ENCODE results near the gene ACBD5.
"Not testable (repeated sequence)": the region's sequence is repeated elsewhere in the genome, so short reads cannot be mapped to it uniquely, and the experiment has no call there.

The ACBD5 gene

GRCh38 chr10:27156566-27156965 is 84.0 kb downstream of the ACBD5 start:
- H3K9me3 ChIP-seq (ENCODE audit: low read length); H3K27me3 ChIP-seq (ENCODE audit: insufficient read depth, low read length); H2AFZ ChIP-seq (ENCODE audit: low read depth, low read length): not testable (repeated sequence)
- H3K4me3 ChIP-seq (ENCODE audit: low read length): peak overlapping the region; percentile 99
- H3K36me3 ChIP-seq (ENCODE audit: insufficient read depth, low read length): peaks cover 28% of the 10 kb centered on the region
- H3K4me1 ChIP-seq (ENCODE audit: insufficient read depth, low read length): peaks cover 20% of the 10 kb centered on the region

- Histone ChIP-seq H3K4me1 (ENCODE audit: insufficient read depth, low read length) (peaks cover 20% of the 10 kb centered on the region), H3K36me3 (ENCODE audit: insufficient read depth, low read length) (peaks cover 21% of the 10 kb centered on the region), H3K4me3 (ENCODE audit: low read length) (peak within 1 kb of the TSS; percentile 99), H2AFZ (ENCODE audit: low read depth, low read length) (peak within 1 kb of the TSS; percentile 56), H3K9me3 (ENCODE audit: low read length) (no peaks in the 10 kb centered on the region), H3K27me3 (ENCODE audit: insufficient read depth, low read length) (no peaks in the 10 kb centered on the region)
Observed at GRCh38 chr10:27155066-27155754, 85.4 kb downstream of the ACBD5 start, which contains the start of gene MASTL. TSS of gene MASTL (plus strand) at chr10:27155352. CDS start at chr10:27155427, 75 bp downstream.

DNA sequence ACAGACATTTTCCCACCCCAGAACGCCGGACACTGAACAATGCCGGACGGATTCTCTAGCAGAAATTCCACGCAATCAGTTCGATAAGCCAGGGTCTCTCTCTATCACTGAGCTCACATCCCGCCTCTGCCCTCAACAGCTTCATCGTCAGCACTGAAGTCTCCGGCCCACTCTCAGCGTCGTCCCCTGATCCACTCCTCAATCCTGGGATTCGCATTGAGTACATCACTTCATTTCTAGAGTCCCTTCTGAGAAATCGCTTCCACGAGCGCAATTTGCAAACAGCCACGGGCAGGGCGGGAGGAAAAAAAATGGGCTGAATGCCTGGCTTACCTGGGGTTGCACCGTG is 86.8 kb downstream of the ACBD5 start:
- Histone ChIP-seq H2AFZ (ENCODE audit: low read depth, low read length) (peak overlapping the region; percentile 46), H3K36me3 (ENCODE audit: insufficient read depth, low read length) (peaks cover 12% of the 10 kb centered on the region), H3K27me3 (ENCODE audit: insufficient read depth, low read length) (no peaks in the 10 kb centered on the region), H3K9me3 (ENCODE audit: low read length) (no peaks in the 10 kb centered on the region), H3K4me1 (ENCODE audit: insufficient read depth, low read length) (peaks cover 20% of the 10 kb centered on the region), H3K4me3 (ENCODE audit: low read length) (peak overlapping the region; percentile 99)

DNA sequence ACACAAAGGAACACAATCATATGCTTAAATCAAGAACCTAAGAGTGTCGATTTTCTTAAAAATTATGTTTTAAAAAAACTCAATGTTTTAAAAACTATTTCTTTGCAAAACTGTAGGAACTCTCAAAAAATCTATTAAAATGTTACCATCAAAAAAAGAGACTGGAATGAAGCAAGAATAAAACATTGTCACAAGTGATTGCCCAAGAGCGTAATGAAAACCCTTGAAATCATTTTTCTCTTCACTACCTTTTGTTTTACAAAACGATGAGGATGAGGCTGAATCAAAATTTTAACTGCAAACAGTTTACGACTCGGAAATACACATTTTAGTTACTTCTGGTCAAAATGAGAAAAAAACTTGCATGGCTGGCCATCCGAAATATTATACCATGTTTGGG is 87.3 kb downstream of the ACBD5 start:
- H2AFZ ChIP-seq (ENCODE audit: low read depth, low read length): no peak overlapping the region
- H3K4me1 ChIP-seq (ENCODE audit: insufficient read depth, low read length): peaks cover 20% of the 10 kb centered on the region
- H3K9me3 ChIP-seq (ENCODE audit: low read length): no peaks in the 10 kb centered on the region
- no peaks in the 10 kb centered on the region for H3K27me3 ChIP-seq (ENCODE audit: insufficient read depth, low read length)
- peaks cover 12% of the 10 kb centered on the region for H3K36me3 ChIP-seq (ENCODE audit: insufficient read depth, low read length)
- peak overlapping the region; percentile 99 for H3K4me3 ChIP-seq (ENCODE audit: low read length)

DNA sequence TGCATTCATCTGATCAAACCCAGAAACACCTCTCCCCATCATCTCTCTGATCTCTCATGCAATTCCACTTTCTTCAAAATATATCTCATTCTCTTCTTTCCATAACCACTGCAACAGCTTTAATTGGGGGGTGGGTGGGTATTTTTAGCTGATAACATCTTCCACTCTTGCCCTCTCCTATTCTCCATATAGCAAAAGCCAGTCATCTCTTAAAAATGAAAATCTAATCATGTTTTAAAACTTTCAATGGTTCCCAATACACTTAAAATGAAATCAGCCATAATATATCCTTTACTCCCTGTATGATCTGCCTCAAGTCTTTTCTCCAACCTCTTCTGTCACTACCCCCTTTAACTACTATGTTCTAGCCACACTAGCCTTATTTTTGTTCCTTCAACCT is 87.9 kb downstream of the ACBD5 start:
- Histone ChIP-seq H2AFZ (ENCODE audit: low read depth, low read length) (no peak overlapping the region), H3K4me1 (ENCODE audit: insufficient read depth, low read length) (peaks cover 20% of the 10 kb centered on the region), H3K27me3 (ENCODE audit: insufficient read depth, low read length) (no peaks in the 10 kb centered on the region), H3K9me3 (ENCODE audit: low read length) (no peaks in the 10 kb centered on the region), H3K4me3 (ENCODE audit: low read length) (peak overlapping the region; percentile 99), H3K36me3 (ENCODE audit: insufficient read depth, low read length) (peaks cover 13% of the 10 kb centered on the region)

GRCh38 chr10:27150261-27150660 is 90.3 kb downstream of the ACBD5 start:
- Histone ChIP-seq H3K27me3 (ENCODE audit: insufficient read depth, low read length) (no peaks in the 10 kb centered on the region), H2AFZ (ENCODE audit: low read depth, low read length) (no peak overlapping the region), H3K4me3 (ENCODE audit: low read length) (no peak overlapping the region), H3K9me3 (ENCODE audit: low read length) (no peaks in the 10 kb centered on the region), H3K36me3 (ENCODE audit: insufficient read depth, low read length) (peaks cover 33% of the 10 kb centered on the region), H3K4me1 (ENCODE audit: insufficient read depth, low read length) (peaks cover 22% of the 10 kb centered on the region)

- Histone ChIP-seq H2AFZ (ENCODE audit: low read depth, low read length) (no peak overlapping the region), H3K36me3 (ENCODE audit: insufficient read depth, low read length) (peaks cover 54% of the 10 kb centered on the region), H3K4me3 (ENCODE audit: low read length) (no peak overlapping the region), H3K4me1 (ENCODE audit: insufficient read depth, low read length) (peaks cover 18% of the 10 kb centered on the region), H3K9me3 (ENCODE audit: low read length) (no peaks in the 10 kb centered on the region), H3K27me3 (ENCODE audit: insufficient read depth, low read length) (no peaks in the 10 kb centered on the region)
Observed at GRCh38 chr10:27147701-27148100, 92.9 kb downstream of the ACBD5 start.

- Histone ChIP-seq H3K9me3 (ENCODE audit: low read length) (no peaks in the 10 kb centered on the region), H3K36me3 (ENCODE audit: insufficient read depth, low read length) (peaks cover 67% of the 10 kb centered on the region), H2AFZ (ENCODE audit: low read depth, low read length) (no peak overlapping the region), H3K4me3 (ENCODE audit: low read length) (no peak overlapping the region), H3K27me3 (ENCODE audit: insufficient read depth, low read length) (no peaks in the 10 kb centered on the region), H3K4me1 (ENCODE audit: insufficient read depth, low read length) (peaks cover 11% of the 10 kb centered on the region)
Observed at GRCh38 chr10:27145937-27146336, 94.7 kb downstream of the ACBD5 start.
